PFSK-1 (cell line): ENCODE results near the gene PANK1.

Source experiments
- FOXP2 ChIP-seq: optimal IDR thresholded peaks from 2 replicates; pipeline ENCODE3; 2011; ENCODE audit warnings: borderline replicate concordance, control low read depth, inconsistent platforms; ENCODE audit not compliant: insufficient read depth; ENCODE audit errors: extremely low read length, extremely low read depth
- POLR2AphosphoS5 ChIP-seq: IDR thresholded peaks from 2 replicates; pipeline ENCODE4 v1.6.1; 2012; ENCODE audit warnings: low read depth, mild to moderate bottlenecking, control low read depth, low read length, moderate library complexity
- REST ChIP-seq, 2 experiments: IDR thresholded peaks; 2 replicates each; pipeline versions ENCODE4 v1.6.1 to v1.8.0; 2011 to 2012; ENCODE audit warnings: low read depth in 2 of 2, low read length in 2 of 2, control low read depth in 1 of 2, inconsistent platforms in 1 of 2, mild to moderate bottlenecking in 1 of 2, moderate library complexity in 1 of 2; ENCODE audit not compliant: insufficient read depth in 1 of 2
- SIN3A ChIP-seq: IDR thresholded peaks from 2 replicates; pipeline ENCODE4 v1.6.1; 2012; ENCODE audit warnings: mild to moderate bottlenecking, low read length, moderate library complexity, borderline replicate concordance; ENCODE audit not compliant: insufficient read depth
- TAF1 ChIP-seq: IDR thresholded peaks from 2 replicates; pipeline ENCODE4 v1.6.1; 2012; ENCODE audit warnings: low read length, control low read depth, borderline replicate concordance; ENCODE audit not compliant: insufficient read depth

The PANK1 gene

DNA sequence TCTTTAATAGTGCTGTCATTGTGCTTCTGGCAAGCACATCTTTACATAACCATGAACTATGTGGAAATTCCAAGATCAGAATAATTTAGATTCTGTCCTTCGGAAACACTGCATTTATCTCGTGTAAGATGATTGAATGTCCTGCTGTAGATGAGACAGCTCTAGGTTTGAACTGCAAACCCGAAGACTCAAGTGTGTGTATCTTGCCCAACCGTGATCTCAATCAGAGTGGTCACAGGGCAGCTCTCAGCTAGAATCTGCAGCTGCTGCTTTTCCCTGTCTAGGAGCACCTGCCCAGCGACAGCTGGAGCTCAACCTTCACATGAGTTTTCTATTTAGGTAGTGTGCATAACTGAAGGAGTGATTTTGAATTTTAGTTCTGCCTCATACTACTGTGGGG lies 38.8 kb upstream of the PANK1 start:
- TF ChIP-seq TAF1 (no peak), POLR2AphosphoS5 (no peak), REST (IDR thresholded peaks at IDR 0.05; ENCODE audit: insufficient read depth in 1 of 2, low read depth in 2 of 2, low read length in 2 of 2) (no peak), SIN3A (no peak)

- TF ChIP-seq SIN3A (no peak), FOXP2 (no peak), TAF1 (no peak), POLR2AphosphoS5 (no peak), REST (IDR thresholded peaks at IDR 0.05; ENCODE audit: insufficient read depth in 1 of 2, low read depth in 2 of 2, low read length in 2 of 2) (no peak)
Measured at GRCh38 chr10:89679986-89680385, 34.9 kb upstream of the PANK1 start.

- no peak for TF ChIP-seq POLR2AphosphoS5
- no peak for TF ChIP-seq FOXP2
- no peak for TF ChIP-seq TAF1
- TF ChIP-seq REST (IDR thresholded peaks at IDR 0.05; ENCODE audit: insufficient read depth in 1 of 2, low read depth in 2 of 2, low read length in 2 of 2) = no peak
- TF ChIP-seq SIN3A = no peak
Measured at GRCh38 chr10:89677341-89677740, 32.3 kb upstream of the PANK1 start.

DNA sequence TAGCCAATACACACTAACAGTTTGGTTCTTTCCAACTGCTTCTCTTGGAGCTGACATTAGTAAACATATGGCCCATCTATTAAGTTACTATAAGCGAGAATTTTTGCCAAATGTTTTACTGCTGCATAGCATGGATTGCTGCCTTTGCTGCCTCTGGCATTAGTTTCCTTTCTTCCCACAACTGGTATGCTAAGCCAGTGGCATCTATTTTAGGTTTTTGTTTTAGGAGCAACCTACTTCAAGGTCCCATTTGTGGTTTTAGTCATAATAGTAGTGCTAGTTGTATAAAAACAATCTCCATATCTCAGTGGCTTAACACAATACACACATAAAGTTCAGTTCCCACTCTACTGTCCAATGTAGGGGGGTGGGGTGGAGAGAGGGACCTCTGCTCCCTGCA lies 25.9 kb upstream of the PANK1 start:
- TF ChIP-seq SIN3A (no peak), POLR2AphosphoS5 (no peak), FOXP2 (no peak), TAF1 (no peak), REST (IDR thresholded peaks at IDR 0.05; ENCODE audit: insufficient read depth in 1 of 2, low read depth in 2 of 2, low read length in 2 of 2) (no peak)

DNA sequence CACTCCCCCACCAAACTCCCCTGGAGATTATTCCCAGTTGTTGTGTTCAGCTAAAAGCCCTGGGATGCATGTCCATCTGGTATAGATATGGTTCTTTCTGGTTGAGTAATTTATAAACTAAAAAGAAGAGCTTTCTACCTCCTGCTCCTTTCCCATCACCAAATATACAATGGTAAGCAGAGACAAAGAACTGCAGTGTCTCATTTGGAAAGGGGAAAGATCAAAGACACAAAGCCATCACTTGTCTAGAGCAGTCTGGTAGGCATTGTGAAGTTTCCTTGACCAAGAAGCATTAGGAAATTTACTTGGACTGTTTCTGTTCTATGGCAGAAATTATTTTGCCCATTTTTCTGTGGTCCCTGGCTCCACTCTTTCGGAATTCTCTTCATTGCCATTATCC lies 24.9 kb upstream of the PANK1 start:
- TF ChIP-seq REST (IDR thresholded peaks at IDR 0.05; ENCODE audit: insufficient read depth in 1 of 2, low read depth in 2 of 2, low read length in 2 of 2) = no peak
- no peak for TF ChIP-seq FOXP2
- TF ChIP-seq POLR2AphosphoS5 = no peak
- no peak for TF ChIP-seq SIN3A
- TF ChIP-seq TAF1 = no peak
